ENCODE results near the gene NFATC1.

GRCh38 chr18:79533591-79533990 is 137.9 kb downstream of the NFATC1 start:
- TF ChIP-seq CTCF (IDR thresholded peaks at IDR 0.05; ENCODE audit: borderline replicate concordance, extremely low read depth, low read length, poor library complexity, severe bottlenecking), result no peak
- TF ChIP-seq EZH2 (IDR thresholded peaks at IDR 0.05; ENCODE audit: borderline replicate concordance, low read depth, low read length, severe bottlenecking), result no peak

Measured in DND-41 (cell line).